Muscle layer of colon (tissue), 2 donors: ENCODE data around the gene HNRNPA0.

Source experiments
- H3K27ac ChIP-seq: one replicate; pipeline ENCODE4 v1.7.0; 2013; ENCODE audit warnings: low read depth, mild to moderate bottlenecking, low read length, moderate library complexity
- H3K27me3 ChIP-seq, 2 donors: one replicate each; pipeline ENCODE4 v1.7.0; 2013; ENCODE audit warnings: low read length in 2 of 2, mild to moderate bottlenecking in 2 of 2; ENCODE audit not compliant: insufficient read depth in 2 of 2, control insufficient read depth in 1 of 2
- H3K36me3 ChIP-seq: one replicate; pipeline ENCODE4 v1.7.0; 2013; ENCODE audit warnings: mild to moderate bottlenecking, low read length; ENCODE audit not compliant: insufficient read depth
- H3K4me1 ChIP-seq: one replicate; pipeline ENCODE4 v1.7.0; 2013; ENCODE audit warnings: mild to moderate bottlenecking, low read length; ENCODE audit not compliant: insufficient read depth
- H3K4me3 ChIP-seq, 2 donors: one replicate each; pipeline ENCODE4 v1.7.0; 2013; ENCODE audit warnings: low read length in 2 of 2, low read depth in 1 of 2, mild to moderate bottlenecking in 1 of 2, moderate library complexity in 1 of 2
- H3K9ac ChIP-seq: one replicate; pipeline ENCODE4 v1.7.0; 2013; ENCODE audit warnings: low read length
- H3K9me3 ChIP-seq: one replicate; pipeline ENCODE4 v1.7.0; 2013; ENCODE audit warnings: mild to moderate bottlenecking, low read length
- donor health status: abdominal sarcoma.
- donor health status: Adenocarcinoma of cecum.

The HNRNPA0 gene

DNA sequence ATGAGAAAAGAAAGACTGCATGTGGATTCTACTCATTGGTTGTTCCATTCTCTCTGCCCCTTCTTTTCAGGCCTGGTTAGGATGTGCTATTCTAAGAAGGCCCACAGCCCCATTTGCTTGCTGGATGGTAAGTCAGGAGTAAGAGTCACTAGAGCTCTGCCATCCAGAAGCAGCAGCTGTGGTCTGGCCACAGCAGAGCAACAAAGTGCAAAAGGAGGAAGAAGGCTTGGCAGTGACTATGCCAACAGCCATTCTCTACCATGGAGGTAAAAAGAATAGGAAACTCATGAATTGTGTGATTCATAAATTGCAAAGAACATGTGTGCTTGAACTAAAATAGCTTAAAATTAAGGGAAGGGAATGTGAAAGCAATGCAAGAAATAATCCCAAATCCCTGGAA lies 39.2 kb downstream of the HNRNPA0 start:
- Histone ChIP-seq H3K9ac (no peak overlapping the region), H3K9me3 (no peaks in the 10 kb centered on the region), H3K36me3 (no peaks in the 10 kb centered on the region), H3K27me3 (no peaks in the 10 kb centered on the region), H3K4me3 (no peak overlapping the region), H3K4me1 (no peaks in the 10 kb centered on the region), H3K27ac (no peak overlapping the region)

DNA sequence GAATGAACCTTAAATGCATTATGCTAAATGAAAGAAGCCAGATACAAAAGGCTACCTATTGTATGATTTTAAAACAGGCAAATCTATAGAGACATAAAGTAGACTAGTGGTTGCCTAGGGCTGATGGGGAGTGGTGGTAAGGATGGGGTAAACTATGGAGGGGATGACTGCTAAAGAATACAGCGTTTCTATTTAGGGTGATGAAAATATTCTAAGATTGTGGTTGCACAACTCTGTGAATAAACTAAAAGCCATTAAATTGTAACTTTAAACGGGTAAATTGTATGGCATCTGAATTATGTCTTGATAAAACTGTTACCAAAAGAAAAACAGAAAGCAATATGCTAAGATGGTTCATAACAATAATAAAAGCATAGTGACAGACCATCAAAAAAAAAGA lies 39.7 kb downstream of the HNRNPA0 start:
- H3K27me3 ChIP-seq: no peaks in the 10 kb centered on the region
- no peaks in the 10 kb centered on the region for H3K9me3 ChIP-seq
- H3K9ac ChIP-seq: no peak overlapping the region
- no peak overlapping the region for H3K27ac ChIP-seq
- no peaks in the 10 kb centered on the region for H3K36me3 ChIP-seq
- H3K4me1 ChIP-seq: no peaks in the 10 kb centered on the region
- H3K4me3 ChIP-seq: no peak overlapping the region

DNA sequence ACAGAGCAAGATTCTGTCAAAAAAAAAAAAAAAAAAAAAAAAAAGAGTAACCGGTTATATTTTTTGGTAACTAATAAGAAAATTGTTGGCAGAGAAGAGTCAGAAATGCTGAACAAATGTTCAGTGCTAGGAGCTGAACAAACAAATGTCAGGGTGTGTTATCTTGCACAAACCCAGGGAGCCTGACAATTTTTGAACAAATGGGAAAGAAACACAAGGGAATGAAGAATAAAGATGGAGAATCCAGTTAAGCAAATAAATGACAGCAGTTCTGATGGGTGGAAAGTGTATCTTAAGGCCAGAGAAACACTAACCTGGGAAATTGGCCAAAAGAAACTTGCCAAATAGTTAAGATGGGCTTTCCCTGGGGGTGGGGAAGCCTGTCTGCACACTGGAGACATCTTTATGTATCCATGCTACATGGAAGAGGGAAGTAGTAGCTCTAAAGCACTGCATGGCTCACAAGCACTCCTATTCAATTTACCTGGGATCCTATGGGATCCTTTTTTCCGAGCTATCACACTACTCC lies 42.0 kb downstream of the HNRNPA0 start:
- H3K4me3 ChIP-seq: no peak overlapping the region
- H3K27me3 ChIP-seq: no peaks in the 10 kb centered on the region
- no peak overlapping the region for H3K27ac ChIP-seq
- H3K36me3 ChIP-seq: no peaks in the 10 kb centered on the region
- no peaks in the 10 kb centered on the region for H3K4me1 ChIP-seq
- H3K9me3 ChIP-seq: no peaks in the 10 kb centered on the region
- H3K9ac ChIP-seq: no peak overlapping the region

DNA sequence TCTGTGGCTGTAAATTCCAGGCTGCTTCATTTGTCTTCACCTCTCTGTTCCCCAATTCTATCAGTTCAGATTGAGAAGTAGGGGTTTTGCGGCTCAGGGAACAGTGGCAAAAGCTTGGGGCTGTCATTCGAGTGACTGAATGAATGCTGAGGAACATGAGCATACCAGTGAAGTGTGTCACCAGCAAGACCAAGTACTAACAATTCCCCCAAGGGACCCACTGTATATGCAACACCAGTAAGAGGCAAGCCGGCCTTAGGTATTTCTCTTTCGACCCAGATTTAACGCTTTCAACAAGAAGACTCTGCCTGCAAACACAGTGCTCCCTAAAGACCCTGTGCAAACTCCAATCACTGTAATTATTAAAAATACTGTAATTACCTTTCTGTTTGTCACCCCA lies 44.1 kb downstream of the HNRNPA0 start:
- H3K27ac ChIP-seq: no peak overlapping the region
- H3K36me3 ChIP-seq: no peaks in the 10 kb centered on the region
- no peak overlapping the region for H3K4me3 ChIP-seq
- no peaks in the 10 kb centered on the region for H3K4me1 ChIP-seq
- H3K27me3 ChIP-seq: no peaks in the 10 kb centered on the region
- no peak overlapping the region for H3K9ac ChIP-seq
- no peaks in the 10 kb centered on the region for H3K9me3 ChIP-seq

DNA sequence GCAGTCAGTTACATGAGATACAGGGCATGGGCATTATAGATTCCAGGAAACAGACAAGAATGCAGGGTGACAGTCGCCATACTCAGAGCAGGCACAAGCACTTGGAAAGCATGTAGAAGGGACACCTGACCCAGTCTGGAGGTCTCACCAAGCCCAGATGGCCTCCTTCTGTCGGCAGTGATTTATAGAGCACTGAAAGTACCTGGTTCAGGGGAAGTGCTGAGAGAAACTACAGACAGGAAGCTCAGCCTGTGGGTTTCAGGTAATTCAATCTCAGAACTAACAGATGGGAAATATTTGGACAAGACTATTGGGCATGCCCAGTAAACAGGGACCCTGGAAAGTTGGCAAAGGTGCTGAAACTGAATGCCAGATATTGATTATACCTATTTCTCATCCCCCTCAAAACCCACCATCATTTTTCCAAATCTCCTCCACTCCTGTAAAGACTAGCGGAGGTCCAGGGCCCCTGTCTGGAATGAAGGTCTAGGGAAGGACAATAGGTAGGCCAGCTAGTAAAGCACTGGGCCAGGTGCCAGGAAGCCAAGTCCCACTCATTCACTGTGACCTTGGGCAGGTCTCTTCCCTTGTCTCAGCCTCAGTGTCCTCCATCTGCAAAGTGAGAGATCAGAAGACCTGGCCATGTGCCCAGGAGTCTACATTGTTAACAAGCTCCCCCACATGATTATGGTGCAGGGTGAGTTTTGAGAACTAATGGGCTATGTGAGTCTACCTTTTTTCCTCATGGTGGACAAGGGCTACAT lies 45.2 kb downstream of the HNRNPA0 start:
- H3K4me1 ChIP-seq: no peaks in the 10 kb centered on the region
- no peaks in the 10 kb centered on the region for H3K9me3 ChIP-seq
- no peak overlapping the region for H3K9ac ChIP-seq
- no peak overlapping the region for H3K27ac ChIP-seq
- no peaks in the 10 kb centered on the region for H3K27me3 ChIP-seq
- no peak overlapping the region for H3K4me3 ChIP-seq
- H3K36me3 ChIP-seq: no peaks in the 10 kb centered on the region

DNA sequence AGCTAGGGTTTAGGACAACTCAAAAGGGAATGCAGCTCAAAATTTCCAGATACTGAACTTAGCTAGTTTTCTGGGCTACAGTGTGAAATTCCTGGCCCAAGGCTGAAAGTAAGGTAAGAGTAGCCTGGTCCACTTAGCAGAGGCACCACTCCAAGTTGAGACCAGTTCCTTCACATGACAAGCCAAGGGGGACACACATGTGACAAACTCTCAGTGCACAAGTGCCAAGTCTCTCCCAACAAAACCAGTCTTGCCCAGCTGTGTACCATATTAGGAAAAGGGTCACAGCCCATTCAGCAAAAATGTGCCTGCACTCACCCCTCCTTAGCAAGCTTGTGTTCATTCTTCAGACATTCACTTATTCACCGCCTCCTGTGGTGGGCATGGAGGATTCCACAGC lies 46.1 kb downstream of the HNRNPA0 start:
- Histone ChIP-seq H3K4me1 (no peaks in the 10 kb centered on the region), H3K36me3 (no peaks in the 10 kb centered on the region), H3K9ac (no peak overlapping the region), H3K9me3 (no peaks in the 10 kb centered on the region), H3K27me3 (no peaks in the 10 kb centered on the region), H3K4me3 (no peak overlapping the region), H3K27ac (no peak overlapping the region)

DNA sequence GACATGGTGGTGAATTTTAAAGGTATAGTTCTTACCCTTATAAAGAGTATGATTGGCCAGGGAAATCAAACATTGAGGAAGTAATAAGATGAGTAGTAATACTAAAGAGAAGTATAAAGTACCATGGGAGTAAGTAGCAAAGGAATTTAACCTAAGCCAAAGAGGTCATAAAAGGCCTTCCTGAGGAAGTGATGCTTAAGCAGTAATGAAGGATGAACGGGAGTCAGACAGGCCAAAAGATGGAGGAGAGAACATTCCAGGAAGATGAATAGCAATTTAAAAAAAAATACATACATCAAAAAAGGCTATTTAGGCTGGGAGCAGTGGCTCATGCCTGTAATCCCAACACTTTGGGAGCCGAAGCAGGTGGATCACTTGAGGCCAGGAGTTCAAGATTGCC lies 47.3 kb downstream of the HNRNPA0 start:
- Histone ChIP-seq H3K4me1 (no peaks in the 10 kb centered on the region), H3K27ac (no peak overlapping the region), H3K9me3 (no peaks in the 10 kb centered on the region), H3K9ac (no peak overlapping the region), H3K36me3 (no peaks in the 10 kb centered on the region), H3K4me3 (no peak overlapping the region), H3K27me3 (no peaks in the 10 kb centered on the region)

DNA sequence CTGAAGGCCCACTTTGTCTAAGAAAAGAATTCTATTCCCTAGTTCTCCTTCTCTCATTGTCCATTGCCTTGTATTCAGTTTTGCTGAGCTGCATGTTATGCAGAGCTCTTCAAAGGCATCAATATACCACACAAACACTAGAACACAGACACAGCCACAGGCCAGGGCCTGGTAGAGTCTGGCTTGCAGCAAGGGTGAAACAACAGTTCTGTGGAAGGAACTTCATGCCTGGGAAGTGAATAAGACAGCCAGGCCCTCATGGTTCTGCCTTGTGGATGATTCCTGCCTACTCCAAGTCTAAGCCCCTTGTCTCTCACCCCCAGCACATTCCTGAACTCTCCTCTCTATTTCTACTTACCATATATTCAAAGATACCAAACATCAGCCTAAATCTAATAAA lies 49.1 kb downstream of the HNRNPA0 start:
- Histone ChIP-seq H3K36me3 (no peaks in the 10 kb centered on the region), H3K9ac (no peak overlapping the region), H3K4me3 (no peak overlapping the region), H3K9me3 (no peaks in the 10 kb centered on the region), H3K4me1 (no peaks in the 10 kb centered on the region), H3K27me3 (no peaks in the 10 kb centered on the region), H3K27ac (no peak overlapping the region)

DNA sequence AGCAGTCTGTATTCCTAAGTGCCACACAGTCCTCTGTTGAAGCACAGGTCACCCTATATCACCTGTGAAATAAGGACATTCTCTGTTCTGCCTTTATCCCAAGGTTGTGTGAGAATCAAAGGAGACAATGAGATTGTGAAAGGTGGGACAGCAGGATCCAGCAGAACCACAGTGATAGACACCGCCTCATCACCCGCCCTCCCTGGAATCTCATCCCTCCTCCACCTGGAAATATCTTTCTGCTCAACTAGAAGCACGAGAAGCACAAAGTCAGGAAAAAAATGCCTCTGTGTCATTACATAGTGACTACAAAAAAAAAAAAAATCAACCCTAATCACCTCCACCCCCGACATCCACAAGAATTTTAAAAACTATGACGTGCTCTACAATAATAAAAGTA lies 50.6 kb downstream of the HNRNPA0 start:
- Histone ChIP-seq H3K27ac (no peak overlapping the region), H3K9me3 (no peaks in the 10 kb centered on the region)

DNA sequence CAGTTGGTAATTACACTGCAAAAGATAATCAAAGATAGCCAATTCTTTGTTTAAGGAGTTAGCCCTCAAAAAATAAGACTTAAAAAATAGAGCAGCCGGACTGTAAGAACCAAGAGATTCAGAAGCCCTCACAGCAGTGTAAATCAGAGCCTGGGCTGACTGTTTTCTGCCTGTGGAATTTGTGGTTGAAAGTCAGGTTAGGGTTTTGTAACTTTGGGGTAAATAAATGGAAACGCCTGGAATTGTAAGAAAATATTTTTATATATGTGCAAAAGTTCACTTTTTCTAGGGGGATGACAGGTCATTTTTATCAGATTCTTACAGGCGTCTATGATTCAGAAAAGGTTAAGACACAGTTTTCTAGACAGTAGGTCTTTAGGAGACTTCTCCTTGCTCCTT lies 53.9 kb downstream of the HNRNPA0 start:
- Histone ChIP-seq H3K9ac (no peak overlapping the region), H3K4me1 (no peaks in the 10 kb centered on the region), H3K4me3 (no peak overlapping the region), H3K27me3 (no peaks in the 10 kb centered on the region), H3K36me3 (no peaks in the 10 kb centered on the region), H3K27ac (no peak overlapping the region), H3K9me3 (no peaks in the 10 kb centered on the region)

More for the DNA sequence above, 50.6 kb downstream of the HNRNPA0 start:
- no peaks in the 10 kb centered on the region for H3K4me1 ChIP-seq
- H3K36me3 ChIP-seq: no peaks in the 10 kb centered on the region
- H3K9ac ChIP-seq: no peak overlapping the region
- H3K4me3 ChIP-seq: no peak overlapping the region
- H3K27me3 ChIP-seq: no peaks in the 10 kb centered on the region

DNA sequence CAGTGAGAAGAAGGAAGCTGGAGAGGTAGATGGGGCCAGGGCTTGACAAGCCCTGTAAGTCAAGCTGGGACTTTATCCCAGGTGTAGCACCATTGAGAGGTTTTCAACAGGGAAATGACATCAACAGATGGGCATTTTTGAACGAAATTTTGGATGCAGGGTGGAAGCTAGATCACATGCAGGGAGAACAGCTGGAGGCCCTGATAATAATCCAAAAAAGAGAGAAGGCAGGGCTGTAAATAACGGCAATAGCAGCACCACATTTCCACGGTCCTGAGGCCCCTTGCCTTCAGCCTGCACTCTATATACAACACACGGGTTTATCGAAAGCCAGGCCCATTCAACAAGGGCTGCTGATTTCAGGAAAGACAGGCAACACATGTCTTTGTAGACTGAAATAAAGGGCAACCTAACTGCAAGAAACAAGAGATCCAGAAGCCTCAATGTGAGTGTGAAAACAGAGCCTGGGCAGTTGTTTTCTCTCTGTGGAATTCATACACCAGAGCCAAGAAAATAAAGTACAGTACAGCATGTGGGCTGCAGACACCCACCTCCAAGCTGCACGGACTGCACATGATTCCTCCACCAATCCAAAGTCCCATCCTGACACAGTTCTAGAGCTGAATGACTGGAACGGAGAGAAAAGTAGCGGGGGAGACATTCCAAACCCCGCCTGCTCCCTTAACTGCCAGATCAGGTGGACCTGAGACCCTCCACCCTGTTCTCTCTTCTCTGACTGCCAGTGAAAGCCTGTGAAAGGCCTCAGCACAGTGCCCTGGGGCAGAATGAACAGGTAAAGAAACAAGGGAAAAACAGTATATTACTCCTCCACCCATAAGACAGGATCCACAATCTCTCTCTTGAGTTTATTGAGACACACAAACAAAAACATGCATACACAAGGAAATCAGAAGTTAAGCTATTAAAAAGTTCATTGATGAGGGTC lies 54.6 kb downstream of the HNRNPA0 start:
- Histone ChIP-seq H3K4me3 (no peak overlapping the region), H3K9ac (no peak overlapping the region), H3K27me3 (no peaks in the 10 kb centered on the region), H3K36me3 (no peaks in the 10 kb centered on the region), H3K27ac (no peak overlapping the region), H3K9me3 (no peaks in the 10 kb centered on the region), H3K4me1 (no peaks in the 10 kb centered on the region)
